Mucosa of descending colon (tissue), 3 donors: ENCODE data around the gene DCC. TPM values are rescaled to one million over a fixed set of nuclear protein-coding genes. Genes with fewer than 3 reads are reported as not detected.

Experiments used
- ATAC-seq: fragments of 200-7000 bp; cut with Tn5 transposase; one replicate; pipeline ENCODE4 v1.9.1; 2020; ENCODE audit warnings: mild to moderate bottlenecking, moderate library complexity
- DNase-seq, 3 donors: peaks; one replicate each; pipeline ENCODE4 v3.0.0-alpha.2; 2020
- H3K36me3 ChIP-seq: fragments of 200-600 bp; one replicate; pipeline ENCODE4 v1.8.0; 2021; ENCODE audit warnings: low read depth, mild to moderate bottlenecking
- H3K4me1 ChIP-seq: fragments of 200-600 bp; one replicate; pipeline ENCODE4 v1.8.0; 2021; ENCODE audit warnings: low read depth, mild to moderate bottlenecking
- H3K4me3 ChIP-seq: fragments of 200-600 bp; one replicate; pipeline ENCODE4 v1.8.0; 2021; ENCODE audit warnings: mild to moderate bottlenecking
- H3K9me3 ChIP-seq: fragments of 200-600 bp; one replicate; pipeline ENCODE4 v1.8.0; 2021; ENCODE audit warnings: mild to moderate bottlenecking
- intact Hi-C, 2 donors: fragments of 100-400 bp; cut with DNase I in 1 of 2; cut with micrococcal nuclease in 1 of 2; formaldehyde crosslinking; loops; one replicate each; pipeline versions ENCODE4 v1.11.0 to v1.11.1; 2022; cut with DNase I, micrococcal nuclease
- total RNA-seq, 3 donors: library from RNA; stranded (reverse); fragmentation: NEBNext Ultra II Directional in 2 of 3; extraction: Animal tissue kit (Norgen Biotek cat#: 25700) in 2 of 3; gene quantifications; one replicate each; pipeline versions ENCODE4 v1.2.1 to v1.2.4, GENCODE V29; 2021 to 2023
- TF ChIP-seq, protein P1 (sequence below): fragments of 200-600 bp; IDR thresholded peaks from one replicate; pipeline ENCODE4 v1.8.0; 2022; ENCODE audit warnings: antibody characterized with exemption, mild to moderate bottlenecking
- donor health status: DM: no; HTN: no; CAD: no; lungs with moderate emphysema.
- donor health status: DM: no; HTN: no; CAD: no.
- donor health status: DM: no; HTN: yes; CAD: no.

DCC gene
- total RNA-seq, 3 donors from 2014 or later, result 0.26 to 1.3 (median 0.34) TPM

DNA sequence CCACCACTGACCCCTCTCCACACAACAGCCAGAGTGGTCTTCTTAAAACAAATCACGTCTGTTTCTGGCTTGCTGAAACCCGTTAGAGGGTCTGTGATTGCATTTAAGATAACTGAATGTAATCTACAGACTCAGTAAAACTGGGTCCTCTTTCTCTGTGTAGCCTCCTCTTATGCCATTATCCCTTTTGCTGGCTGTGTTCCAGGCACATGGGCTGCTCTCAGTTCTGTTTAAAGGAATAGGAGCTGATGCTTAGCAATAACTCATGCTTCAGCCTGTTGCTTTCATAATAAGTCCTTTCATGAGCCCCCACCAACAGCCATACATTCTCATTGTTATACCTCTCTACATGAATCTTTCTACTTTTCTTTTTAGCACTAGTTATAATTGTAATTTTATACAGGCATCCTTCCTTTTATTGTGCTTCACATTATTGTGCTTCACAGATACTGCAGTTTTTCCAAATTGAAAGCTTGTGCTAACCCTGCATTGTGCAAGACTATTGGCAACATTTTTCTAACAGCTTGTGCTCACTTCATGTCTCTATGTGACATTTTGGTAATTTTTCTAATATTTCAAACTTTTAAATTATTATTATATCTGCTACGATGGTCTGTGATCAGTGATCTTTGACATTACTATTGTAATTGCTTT is 1101.9 kb downstream of the DCC start:
- no peaks in the 10 kb centered on the region for H3K36me3 ChIP-seq
- intact Hi-C loops, result no loop called here
- H3K4me3 ChIP-seq, result no peak overlapping the region
- H3K4me1 ChIP-seq, result no peaks in the 10 kb centered on the region
- H3K9me3 ChIP-seq, result no peaks in the 10 kb centered on the region
- DNase-seq (no peak), ATAC-seq (no peak)
- TF ChIP-seq, protein P1, sequence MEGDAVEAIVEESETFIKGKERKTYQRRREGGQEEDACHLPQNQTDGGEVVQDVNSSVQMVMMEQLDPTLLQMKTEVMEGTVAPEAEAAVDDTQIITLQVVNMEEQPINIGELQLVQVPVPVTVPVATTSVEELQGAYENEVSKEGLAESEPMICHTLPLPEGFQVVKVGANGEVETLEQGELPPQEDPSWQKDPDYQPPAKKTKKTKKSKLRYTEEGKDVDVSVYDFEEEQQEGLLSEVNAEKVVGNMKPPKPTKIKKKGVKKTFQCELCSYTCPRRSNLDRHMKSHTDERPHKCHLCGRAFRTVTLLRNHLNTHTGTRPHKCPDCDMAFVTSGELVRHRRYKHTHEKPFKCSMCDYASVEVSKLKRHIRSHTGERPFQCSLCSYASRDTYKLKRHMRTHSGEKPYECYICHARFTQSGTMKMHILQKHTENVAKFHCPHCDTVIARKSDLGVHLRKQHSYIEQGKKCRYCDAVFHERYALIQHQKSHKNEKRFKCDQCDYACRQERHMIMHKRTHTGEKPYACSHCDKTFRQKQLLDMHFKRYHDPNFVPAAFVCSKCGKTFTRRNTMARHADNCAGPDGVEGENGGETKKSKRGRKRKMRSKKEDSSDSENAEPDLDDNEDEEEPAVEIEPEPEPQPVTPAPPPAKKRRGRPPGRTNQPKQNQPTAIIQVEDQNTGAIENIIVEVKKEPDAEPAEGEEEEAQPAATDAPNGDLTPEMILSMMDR, result no peak

DNA sequence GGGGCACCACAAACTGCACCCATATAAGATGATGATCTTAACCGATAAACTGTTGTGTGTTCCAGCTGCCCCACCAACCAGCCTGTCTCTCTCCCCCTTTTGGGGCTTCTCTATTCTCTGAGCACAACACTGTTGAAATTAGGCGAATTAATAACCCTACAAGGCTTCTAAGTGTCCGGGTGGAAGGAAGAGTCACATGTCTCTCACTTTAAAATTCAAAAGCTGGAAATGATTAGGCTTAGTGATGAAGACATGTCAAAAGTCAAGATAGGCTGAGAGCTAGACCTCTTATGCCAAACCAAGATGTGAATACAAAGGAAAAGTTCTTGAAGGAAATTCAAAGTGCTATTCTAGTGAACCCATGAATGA is 1102.4 kb downstream of the DCC start:
- no peak for ATAC-seq
- H3K4me3 ChIP-seq, result no peak overlapping the region
- TF ChIP-seq, protein P1, result no peak

DNA sequence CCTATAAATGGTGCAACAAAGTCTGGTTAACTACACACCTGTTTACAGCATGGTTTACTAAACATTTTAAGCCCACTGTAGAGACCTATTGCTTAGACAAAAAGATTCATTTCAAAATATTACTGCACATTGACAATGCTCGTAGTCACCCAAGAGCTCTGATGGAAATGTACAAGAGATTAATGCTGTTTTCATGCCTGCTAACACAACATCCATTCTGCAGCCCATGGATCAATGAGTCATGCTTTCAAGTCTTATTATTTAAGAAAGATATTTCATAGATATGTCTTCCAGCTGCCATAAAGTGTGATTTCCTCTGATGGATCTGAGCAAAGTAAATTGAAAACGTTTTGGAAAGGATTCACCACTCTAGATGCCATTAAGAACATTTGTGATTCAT is 1103.3 kb downstream of the DCC start:
- DNase-seq (no peak), ATAC-seq (no peak)
- no peak overlapping the region for H3K4me3 ChIP-seq
- TF ChIP-seq, protein P1, result no peak
- no peaks in the 10 kb centered on the region for H3K36me3 ChIP-seq
- intact Hi-C loops, result no loop called here
- H3K9me3 ChIP-seq, result no peaks in the 10 kb centered on the region
- H3K4me1 ChIP-seq, result no peaks in the 10 kb centered on the region

More for the DNA sequence above, 1102.4 kb downstream of the DCC start:
- H3K4me1 ChIP-seq, result no peaks in the 10 kb centered on the region
- no peak for DNase-seq
- intact Hi-C loops, result no loop called here
- H3K9me3 ChIP-seq, result no peaks in the 10 kb centered on the region
- H3K36me3 ChIP-seq, result no peaks in the 10 kb centered on the region

DNA sequence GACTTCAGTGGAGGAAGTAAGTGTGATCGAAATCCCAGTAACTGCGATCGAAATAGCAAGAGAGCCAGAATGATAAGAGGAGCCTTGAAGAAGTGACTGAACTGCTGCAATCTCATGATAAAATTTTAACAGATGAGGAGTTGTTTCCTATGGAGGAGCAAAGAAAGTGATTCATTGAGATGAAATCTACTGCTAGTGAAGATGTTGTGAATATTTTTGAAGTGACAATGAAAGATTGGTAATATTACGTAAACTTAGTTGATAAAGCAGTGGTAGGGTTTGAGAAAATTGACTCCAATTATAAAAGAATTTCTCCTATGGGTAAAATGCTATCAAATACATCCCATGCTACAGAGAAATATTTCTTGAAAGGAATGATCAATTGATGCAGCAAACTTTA is 1103.8 kb downstream of the DCC start:
- TF ChIP-seq, protein P1, result no peak
- no peak for DNase-seq
- ATAC-seq, result no peak
- H3K9me3 ChIP-seq, result no peaks in the 10 kb centered on the region
- no peak overlapping the region for H3K4me3 ChIP-seq
- H3K36me3 ChIP-seq, result no peaks in the 10 kb centered on the region
- H3K4me1 ChIP-seq, result no peaks in the 10 kb centered on the region
- intact Hi-C loops, result no loop called here

DNA sequence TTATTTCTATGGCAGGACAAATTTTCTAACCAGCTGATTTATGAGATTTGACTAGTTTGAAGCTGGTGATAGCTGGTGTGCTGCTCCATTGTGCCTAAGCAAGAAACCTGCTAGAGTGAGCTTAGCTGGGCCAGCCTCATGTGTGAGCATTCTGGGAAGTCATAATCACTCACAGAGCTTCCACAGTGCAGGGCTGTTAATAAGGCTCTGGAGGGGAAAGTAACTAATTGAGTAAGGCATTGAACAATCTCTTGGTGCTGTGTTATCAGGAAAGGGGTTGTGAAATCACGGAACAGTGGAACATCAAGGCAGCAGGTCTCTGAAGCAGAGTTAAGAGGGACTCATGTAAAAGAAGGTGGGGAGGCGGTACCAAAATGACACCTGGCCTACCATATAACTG is 1111.9 kb downstream of the DCC start:
- Histone ChIP-seq H3K4me3 (no peak overlapping the region), H3K4me1 (no peaks in the 10 kb centered on the region), H3K9me3 (no peaks in the 10 kb centered on the region), H3K36me3 (no peaks in the 10 kb centered on the region)
- TF ChIP-seq, protein P1, result no peak
- no peak for ATAC-seq
- no peak for DNase-seq
- intact Hi-C loops, result no loop called here

DNA sequence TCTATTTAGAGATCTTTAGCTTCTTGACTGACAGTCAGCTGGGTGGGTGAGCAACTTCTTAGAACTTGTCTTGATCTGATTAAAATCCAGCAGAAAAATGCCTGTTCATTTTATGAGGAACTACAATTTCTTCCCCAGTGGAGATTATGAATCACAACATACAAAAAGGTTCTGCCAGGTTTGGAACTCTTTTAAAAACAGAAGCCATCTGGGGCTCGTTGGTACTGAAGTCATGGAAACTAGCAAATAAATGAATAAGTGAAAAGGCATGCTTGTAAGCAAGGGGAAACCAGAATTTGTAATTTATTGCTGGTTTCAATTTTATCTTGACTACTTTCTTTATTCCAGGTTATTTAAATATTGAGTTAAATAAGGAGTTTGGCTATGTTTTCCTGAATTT is 1117.1 kb downstream of the DCC start:
- DNase-seq (no peak), ATAC-seq (no peak)
- no peaks in the 10 kb centered on the region for H3K4me1 ChIP-seq
- H3K9me3 ChIP-seq, result no peaks in the 10 kb centered on the region
- TF ChIP-seq, protein P1, result no peak
- H3K4me3 ChIP-seq, result no peak overlapping the region
- no peaks in the 10 kb centered on the region for H3K36me3 ChIP-seq
- intact Hi-C loops, result no loop called here
